ENCODE data around the gene MINDY1. TPM values are rescaled to one million over a fixed set of nuclear protein-coding genes. Genes with fewer than 3 reads are reported as not detected.
A peak's percentile ranks its signal among the peaks of the same experiment; 100 is the strongest.

Gene MINDY1
- total RNA-seq, 1 donor from 2014 or later: 10.7 TPM

DNA sequence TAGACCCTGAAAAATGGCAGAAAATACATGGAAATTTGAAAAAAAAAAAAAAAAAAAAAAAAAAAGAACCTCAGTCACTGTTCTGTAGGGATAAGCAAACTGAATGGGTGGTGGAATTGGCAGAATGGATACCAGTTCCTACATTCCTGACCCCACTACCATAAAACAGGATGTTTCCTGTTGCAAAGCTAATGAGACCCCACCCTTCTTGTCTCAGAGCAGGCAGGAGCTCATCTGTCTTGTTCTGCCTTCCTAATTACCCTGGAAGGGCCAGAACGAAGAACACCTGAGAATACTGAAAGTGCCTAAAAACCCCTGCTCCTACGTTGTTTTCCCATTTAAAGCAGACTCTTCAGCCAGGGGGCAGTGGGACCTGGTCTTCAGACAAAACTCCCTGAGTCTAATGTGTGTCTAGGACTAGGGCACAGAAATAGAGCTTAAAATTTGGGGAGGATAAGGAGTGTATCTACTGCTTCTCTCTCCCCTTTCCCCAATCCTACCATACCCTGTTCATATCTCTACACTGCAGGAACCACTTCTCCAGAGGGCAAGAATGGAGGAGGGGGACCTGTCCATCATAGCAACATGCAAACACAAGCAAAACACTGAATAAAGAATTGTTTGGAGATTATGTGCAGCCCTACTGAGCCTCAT lies 44.8 kb upstream of the MINDY1 start:
- H3K27me3 Mint-ChIP-seq: no peaks in the 10 kb centered on the region
- ATAC-seq (ENCODE audit: low read depth) (no peak), DNase-seq (no peak)
- ChIA-PET CTCF (interaction anchor here (0.8 kb wide), 1 partner anchor 27 kb away, joined by 3 read pairs; no protein-coding TSS in a partner anchor), POLR2A (interaction anchor here (0.5 to 0.7 kb wide), 6 partner anchors 24 to 1166 kb away, joined by 3 to 12 read pairs (median 5); no protein-coding TSS in a partner anchor)
- H3K9me3 Mint-ChIP-seq: no peaks in the 10 kb centered on the region
- peaks cover 60% of the 10 kb centered on the region for H3K36me3 Mint-ChIP-seq (ENCODE audit: low read depth)
- peak overlapping the region; percentile 42 for H3K27ac Mint-ChIP-seq
- intact Hi-C loops (cut with micrococcal nuclease): no loop called here
- peaks cover 60% of the 10 kb centered on the region for H3K4me1 Mint-ChIP-seq
- H3K4me3 Mint-ChIP-seq: no peak overlapping the region
- no peak for TF ChIP-seq CTCF (IDR thresholded peaks at IDR 0.05)

DNA sequence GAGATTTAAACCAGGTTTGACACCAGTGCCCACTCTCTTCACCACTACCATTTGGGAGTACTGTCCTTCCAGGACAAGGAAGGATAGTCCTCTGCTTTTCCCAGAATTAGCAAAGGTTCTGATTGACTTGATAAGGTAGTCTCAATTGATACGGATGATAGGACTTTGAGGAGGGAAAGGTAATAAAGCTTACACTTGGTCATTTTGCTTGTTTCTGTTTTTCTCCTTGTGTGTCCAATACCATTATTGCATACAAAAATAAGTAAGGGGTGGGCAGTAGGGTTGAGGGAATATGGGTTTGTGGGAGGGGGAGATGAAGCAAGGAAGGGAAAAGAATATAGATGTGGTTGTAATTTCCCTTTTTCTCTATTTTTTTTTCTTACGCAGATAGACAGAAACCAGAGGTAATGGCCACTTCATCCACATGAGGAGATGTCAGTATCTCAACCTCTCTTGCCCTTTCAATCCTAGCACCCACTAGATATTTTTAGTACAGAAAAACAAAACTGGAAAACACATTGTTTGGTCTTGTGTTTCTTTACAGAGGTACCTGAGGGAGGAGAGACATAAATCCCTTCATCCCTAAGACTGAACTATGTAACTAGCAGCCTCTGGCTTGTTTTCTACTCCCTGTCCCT lies 43.5 kb upstream of the MINDY1 start:
- ChIA-PET CTCF (interaction anchor here (1.2 to 1.3 kb wide), 2 partner anchors 8 to 26 kb away, joined by 3 to 5 read pairs; no protein-coding TSS in a partner anchor), POLR2A (interaction anchor here (0.7 to 4.7 kb wide), 2 partner anchors 18 to 21 kb away, joined by 3 to 37 read pairs; partner anchors contain the start of gene GABPB2)
- intact Hi-C loops (cut with micrococcal nuclease): no loop called here
- peak overlapping the region; percentile 57 for H3K27ac Mint-ChIP-seq
- peaks cover 52% of the 10 kb centered on the region for H3K4me1 Mint-ChIP-seq
- H3K9me3 Mint-ChIP-seq: no peaks in the 10 kb centered on the region
- ATAC-seq (ENCODE audit: low read depth) (no peak), DNase-seq (no peak)
- H3K4me3 Mint-ChIP-seq: no peak overlapping the region
- no peak for TF ChIP-seq CTCF (IDR thresholded peaks at IDR 0.05)
- no peaks in the 10 kb centered on the region for H3K27me3 Mint-ChIP-seq
- H3K36me3 Mint-ChIP-seq (ENCODE audit: low read depth): peaks cover 47% of the 10 kb centered on the region

DNA sequence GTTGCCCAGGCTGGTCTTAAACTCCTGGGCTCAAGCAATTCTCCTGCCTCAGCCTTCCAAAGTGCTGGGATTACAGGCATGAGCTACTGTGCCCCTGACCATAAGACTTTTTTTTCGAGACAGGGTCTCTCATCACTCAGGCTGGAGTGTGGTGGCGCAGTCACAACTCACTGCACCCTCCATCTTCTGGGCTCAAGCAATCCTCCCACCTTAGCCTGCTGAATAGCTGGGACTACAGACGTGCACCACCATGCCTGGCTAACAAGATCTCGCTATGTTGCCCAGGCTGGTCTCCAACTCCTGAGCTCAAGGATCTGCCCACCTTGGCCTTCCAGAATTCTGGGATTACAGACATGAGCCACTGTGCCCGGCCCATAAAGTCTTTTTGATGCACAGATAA lies 42.8 kb upstream of the MINDY1 start:
- H3K9me3 Mint-ChIP-seq: no peaks in the 10 kb centered on the region
- H3K27ac Mint-ChIP-seq: peak overlapping the region; percentile 44
- ATAC-seq (ENCODE audit: low read depth): no peak
- H3K36me3 Mint-ChIP-seq (ENCODE audit: low read depth): peaks cover 40% of the 10 kb centered on the region
- H3K4me3 Mint-ChIP-seq: peak overlapping the region; percentile 24
- no peaks in the 10 kb centered on the region for H3K27me3 Mint-ChIP-seq
- DNase-seq: no peak
- intact Hi-C loops (cut with micrococcal nuclease): loop anchor here (2.0 to 5.0 kb wide), 2 partner anchors 41 to 172 kb away; partner anchors contain the start of genes ARNT and PRUNE1
- H3K4me1 Mint-ChIP-seq: peaks cover 45% of the 10 kb centered on the region
- no peak for TF ChIP-seq CTCF (IDR thresholded peaks at IDR 0.05)
- CTCF ChIA-PET: interaction anchor here (1.2 to 1.3 kb wide), 2 partner anchors 9 to 26 kb away, joined by 3 to 5 read pairs; no protein-coding TSS in a partner anchor
- POLR2A ChIA-PET: interaction anchor here (0.7 to 4.7 kb wide), 3 partner anchors 19 to 890 kb away, joined by 3 to 37 read pairs (median 3); partner anchors contain the start of gene GABPB2

GRCh38 chr1:151048645-151049032 lies 41.9 kb upstream of the MINDY1 start:
- H3K4me3 Mint-ChIP-seq: peak overlapping the region; percentile 94
- no peaks in the 10 kb centered on the region for H3K27me3 Mint-ChIP-seq
- POLR2A ChIA-PET: interaction anchor here (1.0 to 4.7 kb wide), 4 partner anchors 10 to 148 kb away, joined by 3 to 63 read pairs (median 20); partner anchors contain the start of genes CDC42SE1, GABPB2 and MLLT11
- H3K36me3 Mint-ChIP-seq (ENCODE audit: low read depth): peaks cover 32% of the 10 kb centered on the region
- no peak for TF ChIP-seq CTCF (IDR thresholded peaks at IDR 0.05)
- CTCF ChIA-PET: interaction anchor here (1.0 to 2.3 kb wide), 4 partner anchors 9 to 51 kb away, joined by 4 to 10 read pairs (median 9); partner anchors contain the start of genes GABPB2 and MLLT11
- DNase-seq: no peak
- intact Hi-C loops (cut with micrococcal nuclease): loop anchor here (1.0 to 5.0 kb wide), 5 partner anchors 11 to 171 kb away; partner anchors contain the start of genes ARNT, CDC42SE1, GABPB2 and PRUNE1
- peak overlapping the region; percentile 89 for H3K27ac Mint-ChIP-seq
- no peaks in the 10 kb centered on the region for H3K9me3 Mint-ChIP-seq
- H3K4me1 Mint-ChIP-seq: peaks cover 42% of the 10 kb centered on the region
- ATAC-seq (ENCODE audit: low read depth): no peak

Data from activated B cell treated with CpG ODN at 0.5 μM for 24 hours (primary cell).